CD4-positive, alpha-beta memory T cell (primary cell): ENCODE results near the gene UGT1A1. TPM values are rescaled to one million over a fixed set of nuclear protein-coding genes. Genes with fewer than 3 reads are reported as not detected.

Experiments
- CTCF ChIA-PET: fragments of 350-600 bp; sonication (Branson Sonifier 250); formaldehyde crosslinking; loops from one replicate; lab custom pipeline; 2021; ENCODE audit warnings: inconsistent platforms; ENCODE audit not compliant: partially characterized antibody; lab: Charles Lee
- POLR2A ChIA-PET: fragments of 350-600 bp; sonication (Branson Sonifier 250); formaldehyde crosslinking; loops from one replicate; lab custom pipeline; 2021; ENCODE audit not compliant: partially characterized antibody; lab: Charles Lee
- DNase-seq, 5 donors: peaks; one replicate each; pipeline versions ENCODE4 v3.0.0 to v3.0.0-alpha.2; 2020 to 2022; ENCODE audit warnings: mixed read lengths in 1 of 5
- H3K27ac ChIP-seq: one replicate; pipeline ENCODE4 v1.7.0; 2013; ENCODE audit warnings: low read depth, low read length
- H3K27me3 ChIP-seq: 2 replicates; pipeline ENCODE4 v1.7.0; 2013; ENCODE audit warnings: mild to moderate bottlenecking, low read length, moderate library complexity; ENCODE audit not compliant: insufficient read depth
- H3K36me3 ChIP-seq: 2 replicates; pipeline ENCODE4 v1.7.0; 2013; ENCODE audit warnings: mild to moderate bottlenecking, low read length, moderate library complexity; ENCODE audit not compliant: insufficient read depth
- H3K4me1 ChIP-seq: 2 replicates; pipeline ENCODE4 v1.7.0; 2013; ENCODE audit warnings: mild to moderate bottlenecking, low read length, moderate library complexity; ENCODE audit not compliant: insufficient read depth
- H3K4me3 ChIP-seq, 2 donors: one replicate each; pipeline ENCODE4 v1.7.0; 2013; ENCODE audit warnings: low read length in 2 of 2, mild to moderate bottlenecking in 1 of 2
- H3K9me3 ChIP-seq, 2 donors: one replicate each; pipeline ENCODE4 v1.7.0; 2013; ENCODE audit warnings: low read length in 2 of 2, control low read depth in 1 of 2; ENCODE audit not compliant: control insufficient read depth in 1 of 2
- H3K27ac Mint-ChIP-seq, 7 donors: one replicate each; pipeline ENCODE4 v1.8.0; 2020 to 2021; ENCODE audit warnings: mixed read lengths in 7 of 7, mild to moderate bottlenecking in 6 of 7, inconsistent platforms in 3 of 7, moderate library complexity in 3 of 7
- H3K27me3 Mint-ChIP-seq, 2 donors: one replicate each; pipeline ENCODE4 v1.8.0; 2020 to 2021; ENCODE audit warnings: mixed read lengths in 2 of 2
- H3K36me3 Mint-ChIP-seq, 2 donors: one replicate each; pipeline ENCODE4 v1.8.0; 2020 to 2021; ENCODE audit warnings: mixed read lengths in 2 of 2, inconsistent platforms in 1 of 2, mild to moderate bottlenecking in 1 of 2
- H3K4me1 Mint-ChIP-seq, 4 donors: one replicate each; pipeline ENCODE4 v1.8.0; 2020 to 2021; ENCODE audit warnings: mixed read lengths in 4 of 4, mild to moderate bottlenecking in 1 of 4
- H3K4me3 Mint-ChIP-seq, 8 donors: one replicate each; pipeline ENCODE4 v1.8.0; 2020 to 2021; ENCODE audit warnings: mixed read lengths in 8 of 8, mild to moderate bottlenecking in 7 of 8, moderate library complexity in 6 of 8, inconsistent platforms in 3 of 8
- H3K9me3 Mint-ChIP-seq, 8 donors: one replicate each; pipeline ENCODE4 v1.8.0; 2020 to 2021; ENCODE audit warnings: mixed read lengths in 8 of 8, mild to moderate bottlenecking in 5 of 8, inconsistent platforms in 3 of 8, moderate library complexity in 1 of 8
- intact Hi-C: fragments of 100-400 bp; cut with micrococcal nuclease; formaldehyde crosslinking; loops from one replicate; pipeline ENCODE4 v1.15.1; 2023
- polyA plus RNA-seq, 2 donors: library from polyadenylated mRNA; unstranded; fragments of 300-500 nt; fragmentation: Illumina TruSeq; gene quantifications; one replicate each; pipeline ENCODE4 v1.2.3, GENCODE V29; 2021
- total RNA-seq, 2 experiments: library from RNA; stranded (reverse); gene quantifications; one replicate each; pipeline ENCODE4 v1.2.3, GENCODE V29; 2021

Gene UGT1A1
- total and polyA plus RNA-seq, 4 experiments from 2014 or later = not detected

DNA sequence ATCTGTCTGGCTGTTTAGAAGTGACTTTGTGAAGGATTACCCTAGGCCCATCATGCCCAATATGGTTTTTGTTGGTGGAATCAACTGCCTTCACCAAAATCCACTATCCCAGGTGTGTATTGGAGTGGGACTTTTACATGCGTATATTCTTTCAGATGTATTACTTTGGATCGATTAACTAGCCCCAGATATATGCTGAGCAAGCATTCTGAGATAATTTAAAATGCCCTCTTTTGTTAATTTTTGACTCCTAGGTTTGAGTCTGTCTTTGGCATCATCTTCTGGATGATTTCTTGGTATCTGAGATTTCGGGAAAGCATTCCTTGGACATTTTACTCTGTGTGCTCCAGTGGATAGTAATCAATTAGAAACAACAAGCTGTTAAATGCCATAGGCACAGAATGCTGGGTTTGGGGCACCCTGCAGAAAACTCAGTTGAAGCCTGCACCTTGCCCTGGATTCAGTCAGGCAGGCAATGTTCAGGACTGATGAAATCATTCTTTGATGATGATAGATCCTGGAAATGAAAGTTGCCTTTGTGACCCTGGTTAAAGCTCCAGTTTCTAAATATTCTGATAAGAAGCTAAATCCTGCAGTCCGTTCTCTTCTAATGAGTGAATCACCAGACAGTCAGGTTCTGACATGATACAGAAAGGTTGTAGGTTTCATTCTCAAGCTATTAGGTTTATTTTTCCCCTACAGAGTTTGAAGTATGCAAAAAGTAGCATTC, 1.1 kb downstream of the UGT1A1 start:
- Mint-ChIP-seq H3K4me1 (no peaks in the 10 kb centered on the region), H3K9me3 (no peaks in the 10 kb centered on the region), H3K27ac (no peak overlapping the region), H3K27me3 (peaks cover 8 to 12% of the 10 kb centered on the region in 2 donors), H3K4me3 (no peak overlapping the region), H3K36me3 (no peaks in the 10 kb centered on the region)
- Histone ChIP-seq H3K9me3 (no peaks in the 10 kb centered on the region), H3K27me3 (no peaks in the 10 kb centered on the region), H3K36me3 (no peaks in the 10 kb centered on the region), H3K4me3 (no peak overlapping the region), H3K4me1 (no peaks in the 10 kb centered on the region), H3K27ac (no peak overlapping the region)
- POLR2A ChIA-PET = no interaction called here
- CTCF ChIA-PET = no interaction called here
- intact Hi-C loops = no loop called here
- DNase-seq = no peak

- Histone ChIP-seq H3K36me3 (no peaks in the 10 kb centered on the region), H3K9me3 (no peaks in the 10 kb centered on the region), H3K27ac (no peak overlapping the region), H3K27me3 (no peaks in the 10 kb centered on the region), H3K4me3 (no peak overlapping the region), H3K4me1 (no peaks in the 10 kb centered on the region)
- Mint-ChIP-seq H3K27ac (no peak overlapping the region), H3K36me3 (no peaks in the 10 kb centered on the region), H3K4me1 (no peaks in the 10 kb centered on the region), H3K27me3 (peaks cover 15 to 25% of the 10 kb centered on the region in 2 donors), H3K4me3 (no peak overlapping the region), H3K9me3 (no peaks in the 10 kb centered on the region)
- intact Hi-C loops = no loop called here
- ChIA-PET POLR2A (no interaction called here), CTCF (no interaction called here)
- no peak for DNase-seq
These were observed 4.2 kb downstream of the UGT1A1 start for GRCh38 chr2:233764264-233764663.

DNA sequence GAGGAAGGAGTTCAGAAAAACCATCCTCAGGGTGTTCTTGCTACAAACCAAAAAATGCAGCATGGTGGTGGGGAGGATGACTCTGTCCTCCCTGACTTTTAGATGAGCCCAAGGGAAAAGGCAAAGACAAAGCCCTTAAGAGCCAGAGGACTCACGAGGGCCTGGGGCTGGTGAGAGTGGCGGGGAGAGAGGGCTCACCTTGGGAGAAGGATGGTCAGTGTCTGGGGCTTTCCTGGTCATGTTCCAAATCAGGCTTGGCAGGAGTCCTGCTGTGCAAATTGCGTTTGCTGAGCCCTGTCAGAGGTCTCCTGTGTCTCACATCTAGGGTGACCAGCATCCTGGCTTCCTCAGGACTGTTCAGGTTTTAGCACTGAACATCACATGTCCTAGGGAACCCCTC, 4.7 kb downstream of the UGT1A1 start:
- H3K27me3 Mint-ChIP-seq = peaks cover 15 to 26% of the 10 kb centered on the region in 2 donors
- H3K4me3 ChIP-seq = no peak overlapping the region
- no peaks in the 10 kb centered on the region for H3K9me3 Mint-ChIP-seq
- intact Hi-C loops = no loop called here
- ChIA-PET POLR2A (no interaction called here), CTCF (no interaction called here)
- H3K36me3 Mint-ChIP-seq = no peaks in the 10 kb centered on the region
- no peaks in the 10 kb centered on the region for H3K27me3 ChIP-seq
- no peaks in the 10 kb centered on the region for H3K4me1 ChIP-seq
- H3K4me3 Mint-ChIP-seq = no peak overlapping the region
- no peak overlapping the region for H3K27ac ChIP-seq
- H3K9me3 ChIP-seq = no peaks in the 10 kb centered on the region
- H3K27ac Mint-ChIP-seq = no peak overlapping the region
- H3K36me3 ChIP-seq = no peaks in the 10 kb centered on the region
- H3K4me1 Mint-ChIP-seq = no peaks in the 10 kb centered on the region
- DNase-seq = no peak

- H3K36me3 ChIP-seq = no peaks in the 10 kb centered on the region
- no peak overlapping the region for H3K4me3 Mint-ChIP-seq
- no peaks in the 10 kb centered on the region for H3K27me3 ChIP-seq
- no peak overlapping the region for H3K27ac ChIP-seq
- no peak for DNase-seq
- no peak overlapping the region for H3K27ac Mint-ChIP-seq
- no peak overlapping the region for H3K4me3 ChIP-seq
- POLR2A ChIA-PET = no interaction called here
- H3K27me3 Mint-ChIP-seq = peaks cover 18 to 30% of the 10 kb centered on the region in 2 donors
- no peaks in the 10 kb centered on the region for H3K9me3 ChIP-seq
- CTCF ChIA-PET = no interaction called here
- intact Hi-C loops = no loop called here
- H3K9me3 Mint-ChIP-seq = no peaks in the 10 kb centered on the region
- no peaks in the 10 kb centered on the region for H3K4me1 ChIP-seq
- no peaks in the 10 kb centered on the region for H3K36me3 Mint-ChIP-seq
- H3K4me1 Mint-ChIP-seq = no peaks in the 10 kb centered on the region
These were observed 6.3 kb downstream of the UGT1A1 start for GRCh38 chr2:233766416-233766815.

- Histone ChIP-seq H3K4me3 (no peak overlapping the region), H3K9me3 (no peaks in the 10 kb centered on the region), H3K27ac (no peak overlapping the region), H3K27me3 (no peaks in the 10 kb centered on the region), H3K36me3 (no peaks in the 10 kb centered on the region), H3K4me1 (no peaks in the 10 kb centered on the region)
- CTCF ChIA-PET = no interaction called here
- H3K36me3 Mint-ChIP-seq = no peaks in the 10 kb centered on the region
- H3K9me3 Mint-ChIP-seq = no peaks in the 10 kb centered on the region
- H3K27ac Mint-ChIP-seq = no peak overlapping the region
- no peak overlapping the region for H3K4me3 Mint-ChIP-seq
- H3K4me1 Mint-ChIP-seq = no peaks in the 10 kb centered on the region
- intact Hi-C loops = no loop called here
- peaks cover 18 to 30% of the 10 kb centered on the region in 2 donors for H3K27me3 Mint-ChIP-seq
- no peak for DNase-seq
- POLR2A ChIA-PET = no interaction called here
These were observed 8.0 kb downstream of the UGT1A1 start for GRCh38 chr2:233768076-233768475.

- Mint-ChIP-seq H3K4me1 (no peaks in the 10 kb centered on the region), H3K36me3 (no peaks in the 10 kb centered on the region), H3K4me3 (no peak overlapping the region), H3K27ac (peak overlapping the region in 1 of 7 donors; percentile 8), H3K27me3 (peaks cover 13 to 28% of the 10 kb centered on the region in 2 donors), H3K9me3 (no peaks in the 10 kb centered on the region)
- Histone ChIP-seq H3K36me3 (no peaks in the 10 kb centered on the region), H3K4me3 (no peak overlapping the region), H3K27me3 (no peaks in the 10 kb centered on the region), H3K27ac (no peak overlapping the region), H3K4me1 (no peaks in the 10 kb centered on the region), H3K9me3 (no peaks in the 10 kb centered on the region)
- ChIA-PET POLR2A (no interaction called here), CTCF (no interaction called here)
- DNase-seq = no peak
- intact Hi-C loops = no loop called here
These were observed 9.2 kb downstream of the UGT1A1 start for GRCh38 chr2:233769260-233769659.

DNA sequence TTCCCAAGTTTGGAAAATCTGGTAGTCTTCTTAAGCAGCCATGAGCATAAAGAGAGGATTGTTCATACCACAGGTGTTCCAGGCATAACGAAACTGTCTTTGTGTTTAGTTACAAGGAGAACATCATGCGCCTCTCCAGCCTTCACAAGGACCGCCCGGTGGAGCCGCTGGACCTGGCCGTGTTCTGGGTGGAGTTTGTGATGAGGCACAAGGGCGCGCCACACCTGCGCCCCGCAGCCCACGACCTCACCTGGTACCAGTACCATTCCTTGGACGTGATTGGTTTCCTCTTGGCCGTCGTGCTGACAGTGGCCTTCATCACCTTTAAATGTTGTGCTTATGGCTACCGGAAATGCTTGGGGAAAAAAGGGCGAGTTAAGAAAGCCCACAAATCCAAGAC, 12.1 kb downstream of the UGT1A1 start:
- no peak overlapping the region for H3K27ac Mint-ChIP-seq
- H3K4me1 ChIP-seq = no peaks in the 10 kb centered on the region
- no peak for DNase-seq
- no peaks in the 10 kb centered on the region for H3K9me3 ChIP-seq
- POLR2A ChIA-PET = no interaction called here
- CTCF ChIA-PET = no interaction called here
- no peak overlapping the region for H3K4me3 Mint-ChIP-seq
- H3K36me3 ChIP-seq = no peaks in the 10 kb centered on the region
- no peaks in the 10 kb centered on the region for H3K4me1 Mint-ChIP-seq
- H3K4me3 ChIP-seq = no peak overlapping the region
- peaks cover 0 to 17% (median 9%) of the 10 kb centered on the region in 8 donors for H3K9me3 Mint-ChIP-seq
- no peak overlapping the region for H3K27ac ChIP-seq
- H3K36me3 Mint-ChIP-seq = peaks cover 0 to 3% of the 10 kb centered on the region in 2 donors
- no peaks in the 10 kb centered on the region for H3K27me3 ChIP-seq
- H3K27me3 Mint-ChIP-seq = peaks cover 10 to 23% of the 10 kb centered on the region in 2 donors
- intact Hi-C loops = no loop called here
